GM12874 (cell line): ENCODE results near the gene ALOX12B.

Source experiments
- TF ChIP-seq, protein P1 (sequence below): IDR thresholded peaks from 2 replicates; pipeline ENCODE4 v1.5.1; 2011; ENCODE audit warnings: low read depth, mild to moderate bottlenecking, control low read depth, low read length, moderate library complexity; ENCODE audit not compliant: insufficient read depth

Gene ALOX12B

DNA sequence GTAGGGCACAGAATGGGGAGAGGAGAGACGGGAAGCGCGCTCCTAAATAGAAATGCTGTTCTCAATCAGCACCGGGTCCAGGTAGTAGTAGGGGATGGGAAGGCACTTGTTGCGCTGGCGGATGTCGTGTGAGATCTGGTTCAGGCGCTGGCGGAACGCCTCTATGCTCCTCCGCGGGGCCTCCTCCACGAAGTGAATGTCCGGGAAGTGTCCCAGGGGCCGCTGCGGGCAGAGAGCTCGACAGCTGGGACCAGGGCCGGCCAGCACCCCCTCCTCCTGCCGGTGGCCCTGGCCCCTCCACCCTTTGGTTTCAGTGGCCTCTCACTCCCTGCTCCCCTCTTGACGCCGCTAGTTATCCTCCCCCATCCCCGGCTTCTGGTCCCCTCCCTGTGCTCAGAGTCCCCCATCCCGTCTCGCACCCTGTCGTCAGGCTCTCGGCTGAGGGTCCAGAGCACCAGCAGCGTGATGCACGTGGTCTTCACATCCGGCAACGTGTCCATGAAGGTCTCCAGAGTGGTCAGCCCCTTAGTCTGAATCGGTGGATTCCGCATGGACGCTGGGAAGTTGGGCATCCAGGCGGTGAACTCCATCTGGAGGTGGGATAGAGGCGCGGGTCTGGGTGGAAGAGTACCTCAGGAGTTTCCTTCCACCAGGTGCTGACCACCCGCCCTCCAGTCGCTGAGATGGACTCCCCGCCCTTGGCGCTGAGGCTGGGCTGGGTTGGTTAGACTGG lies 14.6 kb downstream of the ALOX12B start:
- TF ChIP-seq, protein P1, sequence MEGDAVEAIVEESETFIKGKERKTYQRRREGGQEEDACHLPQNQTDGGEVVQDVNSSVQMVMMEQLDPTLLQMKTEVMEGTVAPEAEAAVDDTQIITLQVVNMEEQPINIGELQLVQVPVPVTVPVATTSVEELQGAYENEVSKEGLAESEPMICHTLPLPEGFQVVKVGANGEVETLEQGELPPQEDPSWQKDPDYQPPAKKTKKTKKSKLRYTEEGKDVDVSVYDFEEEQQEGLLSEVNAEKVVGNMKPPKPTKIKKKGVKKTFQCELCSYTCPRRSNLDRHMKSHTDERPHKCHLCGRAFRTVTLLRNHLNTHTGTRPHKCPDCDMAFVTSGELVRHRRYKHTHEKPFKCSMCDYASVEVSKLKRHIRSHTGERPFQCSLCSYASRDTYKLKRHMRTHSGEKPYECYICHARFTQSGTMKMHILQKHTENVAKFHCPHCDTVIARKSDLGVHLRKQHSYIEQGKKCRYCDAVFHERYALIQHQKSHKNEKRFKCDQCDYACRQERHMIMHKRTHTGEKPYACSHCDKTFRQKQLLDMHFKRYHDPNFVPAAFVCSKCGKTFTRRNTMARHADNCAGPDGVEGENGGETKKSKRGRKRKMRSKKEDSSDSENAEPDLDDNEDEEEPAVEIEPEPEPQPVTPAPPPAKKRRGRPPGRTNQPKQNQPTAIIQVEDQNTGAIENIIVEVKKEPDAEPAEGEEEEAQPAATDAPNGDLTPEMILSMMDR, result no peak

DNA sequence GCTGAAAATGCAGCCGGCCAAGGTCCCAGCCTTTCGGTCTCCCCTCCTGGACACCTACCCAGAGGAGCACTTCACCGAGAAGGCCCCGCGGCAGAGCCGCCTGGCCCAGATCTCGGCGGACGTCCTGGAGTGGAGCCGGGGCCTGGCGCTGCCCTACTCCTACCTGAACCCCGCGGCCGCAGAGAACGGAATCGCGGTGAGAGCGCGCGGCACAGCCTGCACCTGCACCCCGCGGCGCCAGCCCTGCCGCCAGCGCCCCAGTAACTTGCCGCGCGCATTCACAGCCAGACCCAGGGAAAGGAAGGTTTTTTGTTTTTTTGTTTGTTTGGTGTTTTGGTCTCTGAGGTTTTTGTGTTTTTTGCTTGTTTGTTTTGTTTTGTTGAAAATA lies 15.2 kb downstream of the ALOX12B start:
- TF ChIP-seq, protein P1, result no peak

DNA sequence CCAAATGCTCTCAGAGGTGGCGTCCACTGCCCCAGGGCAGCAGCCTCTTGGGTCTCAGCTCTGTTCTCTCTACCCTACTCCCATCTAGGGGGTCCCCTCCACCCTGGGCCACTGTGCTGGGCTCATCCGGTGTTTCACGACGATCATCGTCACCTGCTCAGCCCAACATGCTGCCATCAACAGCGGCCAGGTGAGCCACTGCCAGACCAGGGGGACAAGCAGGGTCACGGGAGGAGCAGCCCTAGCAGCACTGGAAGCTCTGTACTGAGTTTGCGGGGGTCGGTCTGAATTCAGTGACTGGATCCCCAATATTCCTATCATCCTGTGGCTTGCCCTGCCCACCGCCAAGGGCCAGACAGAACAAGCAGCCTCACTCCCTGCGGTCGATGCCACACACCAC lies 16.0 kb downstream of the ALOX12B start:
- TF ChIP-seq, protein P1, result no peak

DNA sequence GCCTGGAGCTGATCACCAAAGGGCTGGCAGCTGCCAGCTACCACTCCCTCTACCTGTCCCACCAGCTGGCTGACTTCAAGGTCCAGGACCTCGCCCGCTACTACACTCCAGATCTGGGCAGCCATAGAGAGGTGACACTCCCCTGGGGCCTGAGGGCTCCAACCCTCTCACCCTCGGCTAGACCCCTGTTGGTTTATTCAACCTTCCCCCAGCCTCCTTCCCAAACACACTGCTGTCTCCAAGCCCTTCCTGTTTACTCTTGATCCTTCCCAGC lies 18.0 kb downstream of the ALOX12B start:
- TF ChIP-seq, protein P1, result no peak

DNA sequence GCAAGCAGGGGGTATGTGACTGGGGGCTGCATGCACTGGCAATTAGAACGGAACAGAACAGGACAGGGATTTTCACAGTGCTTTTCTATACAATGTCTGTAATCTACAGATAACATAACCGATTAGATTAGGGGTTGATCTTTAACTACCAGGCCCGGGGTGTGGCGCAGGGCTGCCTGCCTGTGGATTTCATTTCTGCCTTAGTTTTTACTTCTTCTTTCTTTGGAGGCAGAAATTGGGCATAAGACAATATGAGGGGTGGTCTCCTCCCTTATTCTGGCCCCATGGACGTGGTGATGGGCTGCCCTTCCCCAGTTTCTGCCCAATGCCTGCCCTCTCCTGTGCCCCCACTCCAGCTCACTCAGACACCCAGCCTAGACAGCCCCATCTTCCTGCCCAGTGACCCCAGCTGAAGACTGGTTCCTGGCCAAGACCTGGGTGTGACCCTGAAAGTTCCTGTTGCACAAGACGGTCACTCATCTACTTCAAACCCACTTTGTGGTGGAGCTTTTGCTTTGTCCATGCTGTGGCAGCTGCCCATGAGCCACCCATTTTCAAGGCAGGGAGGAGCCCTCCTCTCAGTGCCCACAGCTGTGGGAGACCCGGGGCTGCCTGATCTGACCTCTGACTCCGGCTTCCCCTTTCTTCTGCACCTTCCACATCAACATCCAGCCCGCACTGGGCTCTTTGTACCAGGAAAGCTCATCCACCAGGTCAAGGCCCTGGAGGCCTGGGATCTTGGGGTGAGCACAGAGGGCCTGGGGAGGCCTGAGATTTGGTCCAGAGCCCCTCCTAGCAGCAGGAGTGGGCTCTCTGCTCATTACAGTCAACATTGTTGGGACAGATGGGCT lies 18.6 kb downstream of the ALOX12B start:
- TF ChIP-seq, protein P1, result no peak

DNA sequence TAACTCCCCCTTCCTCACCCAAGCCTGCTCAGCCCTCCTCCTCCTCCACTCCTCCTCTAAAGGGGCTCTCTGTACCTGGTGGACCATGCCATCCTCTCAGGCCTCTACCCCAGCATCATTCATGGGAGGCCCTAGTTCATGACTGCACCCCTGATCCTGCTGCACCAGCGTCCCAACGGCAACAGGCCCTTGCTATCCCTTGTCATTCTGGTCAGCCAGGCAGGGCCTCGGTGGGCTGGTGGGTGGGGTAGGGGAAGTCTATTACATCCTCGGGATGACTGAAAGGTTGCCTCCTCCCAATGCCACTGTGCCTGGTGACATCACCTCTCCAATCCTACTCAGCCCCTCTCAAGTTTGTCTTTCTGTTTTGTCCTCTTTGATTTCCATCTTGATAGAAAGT lies 19.7 kb downstream of the ALOX12B start:
- TF ChIP-seq, protein P1, result no peak

DNA sequence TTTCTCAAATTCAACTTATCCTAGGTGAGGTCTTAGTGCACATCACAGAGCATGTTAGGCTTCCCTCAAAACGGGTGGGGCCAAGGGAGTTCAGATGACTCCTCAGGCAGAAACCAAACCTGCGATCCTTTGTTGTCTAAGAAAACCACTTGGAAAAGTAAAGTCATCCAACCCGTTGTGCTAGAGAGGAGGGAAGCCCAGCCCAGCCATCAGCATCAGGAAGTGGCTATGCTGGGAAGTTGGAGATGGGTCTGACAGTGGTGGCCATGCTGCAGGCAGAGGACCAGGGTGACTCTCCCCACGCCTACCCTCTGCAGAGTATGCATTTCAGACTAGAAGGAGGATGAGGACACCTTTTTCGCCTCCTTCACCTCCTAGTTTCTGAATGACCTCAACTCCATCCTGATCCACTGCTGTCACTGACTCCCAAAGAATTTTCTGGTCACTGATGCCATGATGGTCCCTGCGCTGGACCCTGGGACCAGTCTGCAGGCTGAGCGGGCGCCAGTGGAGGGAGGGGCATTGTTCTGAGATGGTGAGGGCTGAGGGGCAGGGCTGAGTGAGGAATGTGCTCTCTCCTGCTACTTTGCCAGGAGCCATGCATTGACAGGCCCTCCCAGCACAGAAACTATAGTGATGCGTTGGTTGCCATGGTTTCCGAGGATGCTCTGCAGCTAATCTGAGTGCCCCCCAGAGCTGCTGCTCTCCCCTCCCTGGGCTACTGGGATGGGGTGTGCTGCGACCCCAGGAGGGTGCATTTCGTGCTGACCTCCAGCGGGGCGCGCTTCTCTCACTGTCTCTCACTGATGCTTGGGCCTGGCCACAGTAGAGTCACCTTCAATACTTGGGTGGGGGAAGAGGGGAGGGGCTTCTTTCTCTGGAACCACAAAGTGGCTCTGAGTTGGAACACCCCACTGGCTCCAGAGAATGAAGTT lies 20.4 kb downstream of the ALOX12B start:
- TF ChIP-seq, protein P1, result no peak
